Omental fat pad (tissue), 4 donors: ENCODE data around the gene TMEM212. TPM values are rescaled to one million over a fixed set of nuclear protein-coding genes. Genes with fewer than 3 reads are reported as not detected.

ENCODE experiments used
- ATAC-seq: fragments of 150-250 bp; one replicate; pipeline ENCODE4 v1.9.1; 2016; ENCODE audit warnings: mild to moderate bottlenecking, moderate library complexity; ENCODE audit not compliant: low FRiP score
- DNase-seq: peaks from one replicate; pipeline ENCODE4 v3.0.0-alpha.2; 2019; ENCODE audit warnings: low spot score
- total RNA-seq, 4 donors: library from RNA; depleted of rRNA; stranded (reverse); fragments of >200 nt; gene quantifications; one replicate each; pipeline ENCODE4 v1.1.0, GENCODE V29; 2016
- TF ChIP-seq, protein P1 (sequence below), 3 donors: fragments of 450-650 bp; IDR thresholded peaks; one replicate each; pipeline ENCODE4 v1.5.1; 2016 to 2017; ENCODE audit warnings: antibody characterized with exemption in 3 of 3, mild to moderate bottlenecking in 3 of 3, moderate library complexity in 2 of 3

TMEM212 gene
- total RNA-seq, 4 donors from 2014 or later = not detected

DNA sequence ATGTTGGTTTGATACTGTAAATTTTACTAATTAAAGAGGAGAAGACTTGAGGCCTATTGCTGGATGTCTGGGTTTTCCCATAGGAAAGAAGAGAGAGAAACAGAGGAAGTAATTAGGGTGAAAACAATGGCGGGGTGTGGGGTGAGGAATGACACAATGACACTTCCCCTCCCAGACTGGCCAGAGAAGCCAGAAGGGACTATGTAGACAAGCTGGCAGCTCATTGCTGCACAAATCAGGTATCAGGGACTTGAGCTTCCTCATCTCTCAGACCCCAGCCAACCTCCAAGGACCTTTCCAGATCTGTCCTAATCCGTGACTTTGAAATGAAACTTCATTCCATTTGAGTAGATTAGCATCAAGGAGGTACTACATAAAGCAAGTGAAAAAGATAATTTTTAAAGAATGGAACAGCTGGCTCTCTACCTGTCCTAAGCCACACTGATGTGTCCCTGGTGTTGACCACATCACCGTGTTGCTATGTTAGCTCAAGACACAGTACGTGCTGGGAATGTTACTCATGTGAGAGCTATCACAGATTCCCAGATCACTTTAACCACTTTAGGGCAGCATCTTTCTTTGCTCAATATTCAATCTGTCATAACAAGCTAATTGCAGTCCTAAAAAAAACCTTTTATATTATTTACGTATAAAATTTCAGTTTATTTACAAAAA is 22.2 kb downstream of the TMEM212 start:
- ATAC-seq (no peak), DNase-seq (no peak)

DNA sequence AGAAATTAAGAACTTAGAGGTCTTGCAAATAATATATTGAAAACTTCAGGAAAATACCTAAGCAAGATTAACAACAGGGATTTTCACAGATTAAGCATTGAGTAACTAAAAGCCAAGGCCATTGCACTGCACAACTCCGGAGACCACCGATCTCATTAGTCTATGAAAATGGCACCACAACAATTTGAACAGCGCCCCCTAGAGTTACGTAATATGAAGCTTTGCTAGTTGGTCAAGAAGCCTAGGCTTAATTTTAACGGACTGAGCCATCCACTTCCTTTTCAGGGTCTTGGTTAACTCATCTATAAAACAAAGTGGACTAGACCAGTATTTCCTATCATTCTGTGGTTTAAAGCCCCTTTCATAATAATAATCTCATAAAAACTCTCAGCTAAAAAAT is 24.8 kb downstream of the TMEM212 start:
- TF ChIP-seq, protein P1, sequence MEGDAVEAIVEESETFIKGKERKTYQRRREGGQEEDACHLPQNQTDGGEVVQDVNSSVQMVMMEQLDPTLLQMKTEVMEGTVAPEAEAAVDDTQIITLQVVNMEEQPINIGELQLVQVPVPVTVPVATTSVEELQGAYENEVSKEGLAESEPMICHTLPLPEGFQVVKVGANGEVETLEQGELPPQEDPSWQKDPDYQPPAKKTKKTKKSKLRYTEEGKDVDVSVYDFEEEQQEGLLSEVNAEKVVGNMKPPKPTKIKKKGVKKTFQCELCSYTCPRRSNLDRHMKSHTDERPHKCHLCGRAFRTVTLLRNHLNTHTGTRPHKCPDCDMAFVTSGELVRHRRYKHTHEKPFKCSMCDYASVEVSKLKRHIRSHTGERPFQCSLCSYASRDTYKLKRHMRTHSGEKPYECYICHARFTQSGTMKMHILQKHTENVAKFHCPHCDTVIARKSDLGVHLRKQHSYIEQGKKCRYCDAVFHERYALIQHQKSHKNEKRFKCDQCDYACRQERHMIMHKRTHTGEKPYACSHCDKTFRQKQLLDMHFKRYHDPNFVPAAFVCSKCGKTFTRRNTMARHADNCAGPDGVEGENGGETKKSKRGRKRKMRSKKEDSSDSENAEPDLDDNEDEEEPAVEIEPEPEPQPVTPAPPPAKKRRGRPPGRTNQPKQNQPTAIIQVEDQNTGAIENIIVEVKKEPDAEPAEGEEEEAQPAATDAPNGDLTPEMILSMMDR (IDR thresholded peaks at IDR 0.05) = no peak
- no peak for ATAC-seq

More for the DNA sequence above, 22.2 kb downstream of the TMEM212 start:
- TF ChIP-seq, protein P1 (IDR thresholded peaks at IDR 0.05) = no peak

DNA sequence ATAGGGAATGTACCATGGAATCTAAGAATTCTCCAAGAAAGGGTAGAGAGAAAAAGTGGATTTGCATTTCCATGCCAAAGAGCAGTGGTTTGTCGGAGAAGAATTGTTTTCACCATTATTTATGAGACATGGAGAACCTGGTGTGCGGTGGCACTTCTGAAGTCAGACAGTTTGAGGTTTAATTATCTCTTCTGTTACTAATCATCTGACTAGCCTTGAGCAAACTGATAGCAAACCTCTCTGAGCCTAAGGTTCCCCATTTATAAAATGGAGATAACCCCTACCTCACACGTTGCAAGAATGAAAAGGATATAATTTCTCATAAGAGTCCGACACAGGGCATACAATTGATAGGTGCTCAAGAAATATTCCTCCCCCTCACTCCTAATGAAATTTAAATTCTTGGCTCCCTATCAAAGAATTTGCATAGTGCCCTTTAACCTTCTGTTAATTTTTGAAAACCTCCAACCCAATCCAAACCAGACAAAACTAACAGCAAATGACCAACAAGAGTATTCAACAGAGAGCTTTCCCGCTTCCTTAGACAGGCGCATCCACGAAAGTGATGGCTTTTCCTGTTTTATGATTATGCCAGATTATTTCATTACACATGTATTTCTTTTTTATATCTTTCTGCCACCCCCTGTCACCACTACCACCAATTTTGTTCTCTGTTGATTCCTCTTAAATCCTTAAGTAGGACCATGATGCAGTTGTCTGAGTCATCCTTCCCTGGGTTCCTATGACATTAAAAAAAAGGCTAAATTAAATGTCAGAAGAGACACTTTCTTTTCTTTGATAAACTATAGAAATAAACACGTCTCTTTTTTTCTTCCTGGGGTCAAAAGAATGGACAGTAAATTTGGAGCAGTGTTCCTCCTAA is 28.5 kb downstream of the TMEM212 start:
- TF ChIP-seq, protein P1 (IDR thresholded peaks at IDR 0.05) = no peak
- no peak for DNase-seq
- no peak for ATAC-seq

More for the DNA sequence above, 24.8 kb downstream of the TMEM212 start:
- no peak for DNase-seq

DNA sequence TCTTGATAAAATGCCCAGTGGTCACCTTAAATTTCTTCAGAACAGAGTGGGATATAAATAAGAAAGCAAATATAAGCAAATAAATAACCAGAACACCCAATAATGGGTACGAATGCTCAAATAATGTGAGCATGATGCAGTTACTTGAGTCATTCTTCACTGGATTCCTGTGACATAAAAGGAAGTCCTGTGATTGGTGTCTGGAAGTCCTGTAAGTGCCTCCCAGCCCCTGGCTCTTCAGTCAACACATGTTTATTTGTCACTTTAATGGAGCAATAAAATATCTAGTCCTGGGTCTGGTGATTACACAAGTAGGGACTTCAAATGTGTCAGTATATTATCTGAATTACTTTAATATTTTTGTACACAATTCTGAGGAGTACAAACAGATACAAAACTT is 30.4 kb downstream of the TMEM212 start:
- TF ChIP-seq, protein P1 (IDR thresholded peaks at IDR 0.05) = no peak
- DNase-seq = no peak
- ATAC-seq = no peak

DNA sequence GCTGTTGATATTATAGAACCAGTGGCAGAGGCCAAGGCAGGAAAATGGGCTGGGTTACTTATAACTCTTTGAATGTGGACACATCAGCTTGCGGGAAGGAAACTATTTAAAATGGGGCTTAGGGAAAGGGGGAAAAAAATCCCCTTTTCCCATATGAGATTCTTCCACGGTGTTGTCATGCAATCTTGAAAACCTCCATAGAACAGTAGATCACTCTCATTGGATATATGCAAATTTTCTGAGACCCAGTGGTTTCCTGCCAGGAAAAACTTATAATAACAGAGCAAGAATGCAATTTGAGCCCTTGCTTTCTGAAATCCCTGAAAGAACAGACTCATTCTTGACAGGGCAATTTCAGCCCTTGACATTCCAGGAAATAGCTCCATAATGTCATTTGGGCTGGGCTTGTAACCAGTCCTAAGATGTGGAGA is 31.1 kb downstream of the TMEM212 start:
- ATAC-seq = peak; percentile 46
- DNase-seq = no peak
- TF ChIP-seq, protein P1 (IDR thresholded peaks at IDR 0.05) = no peak

DNA sequence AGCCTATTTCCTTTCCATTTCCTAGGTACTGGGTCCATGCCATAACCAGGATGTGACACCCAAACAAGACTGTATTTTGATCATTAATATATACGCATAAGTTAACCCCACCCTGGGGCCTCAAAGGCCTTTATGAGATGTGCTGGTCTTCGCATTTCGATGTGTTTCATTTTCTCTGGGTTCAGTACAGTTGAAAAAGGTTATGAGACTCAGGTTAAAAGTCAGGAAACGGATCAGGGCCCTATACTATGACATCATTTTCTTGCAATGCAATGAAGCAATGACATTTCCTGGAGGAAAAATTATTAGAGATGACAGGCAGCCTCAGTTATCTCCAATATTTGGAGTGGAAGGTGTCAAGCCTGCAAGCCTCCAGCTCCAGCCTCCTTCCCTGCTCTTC is 31.7 kb downstream of the TMEM212 start:
- TF ChIP-seq, protein P1 (IDR thresholded peaks at IDR 0.05) = no peak

More for the DNA sequence above, 31.7 kb downstream of the TMEM212 start:
- DNase-seq (no peak), ATAC-seq (no peak)
